Urinary bladder (tissue), 4 donors: ENCODE measurements around the gene EGF. TPM values are rescaled to one million over a fixed set of nuclear protein-coding genes. Genes with fewer than 3 reads are reported as not detected.
"Not testable (repeated sequence)": the region's sequence is repeated elsewhere in the genome, so short reads cannot be mapped to it uniquely, and the experiment has no call there.

Experiments used
- DNase-seq: peaks from one replicate; pipeline ENCODE4 v3.0.0-alpha.2; 2015; ENCODE audit errors: extremely low spot score
- H3K27ac ChIP-seq: one replicate; pipeline ENCODE4 v1.5.1; 2013; ENCODE audit warnings: low read depth, mild to moderate bottlenecking, moderate library complexity
- H3K36me3 ChIP-seq: one replicate; pipeline ENCODE4 v1.6.1; 2013; ENCODE audit warnings: mild to moderate bottlenecking, moderate library complexity; ENCODE audit not compliant: insufficient read depth
- H3K4me1 ChIP-seq: one replicate; pipeline ENCODE4 v1.6.1; 2013; ENCODE audit warnings: mild to moderate bottlenecking, moderate library complexity; ENCODE audit not compliant: insufficient read depth
- H3K4me3 ChIP-seq: one replicate; pipeline ENCODE4 v1.5.1; 2013; ENCODE audit warnings: low read depth, low read length
- WGBS: extraction: QIAGEN DNeasy Blood & Tissue Kit; methylation state at CpG from one replicate; pipeline ENCODE4 v1.1.7; 2013; 5-methylcytosine and 5-hydroxymethylcytosine counted together
- polyA plus RNA-seq: library from polyadenylated mRNA; stranded (reverse); fragments of 200-250 nt; gene quantifications from one replicate; pipeline ENCODE4 v1.2.3, GENCODE V29; 2013
- total RNA-seq: library from RNA; depleted of rRNA; stranded (reverse); fragments of >200 nt; gene quantifications from one replicate; pipeline ENCODE4 v1.2.3, GENCODE V29; 2014
- donor health status: healthy with polysubstance abuse.
- donor health status: healthy.

Gene EGF
- 3.0 TPM for total RNA-seq
- polyA plus RNA-seq: 1.6 TPM

DNA sequence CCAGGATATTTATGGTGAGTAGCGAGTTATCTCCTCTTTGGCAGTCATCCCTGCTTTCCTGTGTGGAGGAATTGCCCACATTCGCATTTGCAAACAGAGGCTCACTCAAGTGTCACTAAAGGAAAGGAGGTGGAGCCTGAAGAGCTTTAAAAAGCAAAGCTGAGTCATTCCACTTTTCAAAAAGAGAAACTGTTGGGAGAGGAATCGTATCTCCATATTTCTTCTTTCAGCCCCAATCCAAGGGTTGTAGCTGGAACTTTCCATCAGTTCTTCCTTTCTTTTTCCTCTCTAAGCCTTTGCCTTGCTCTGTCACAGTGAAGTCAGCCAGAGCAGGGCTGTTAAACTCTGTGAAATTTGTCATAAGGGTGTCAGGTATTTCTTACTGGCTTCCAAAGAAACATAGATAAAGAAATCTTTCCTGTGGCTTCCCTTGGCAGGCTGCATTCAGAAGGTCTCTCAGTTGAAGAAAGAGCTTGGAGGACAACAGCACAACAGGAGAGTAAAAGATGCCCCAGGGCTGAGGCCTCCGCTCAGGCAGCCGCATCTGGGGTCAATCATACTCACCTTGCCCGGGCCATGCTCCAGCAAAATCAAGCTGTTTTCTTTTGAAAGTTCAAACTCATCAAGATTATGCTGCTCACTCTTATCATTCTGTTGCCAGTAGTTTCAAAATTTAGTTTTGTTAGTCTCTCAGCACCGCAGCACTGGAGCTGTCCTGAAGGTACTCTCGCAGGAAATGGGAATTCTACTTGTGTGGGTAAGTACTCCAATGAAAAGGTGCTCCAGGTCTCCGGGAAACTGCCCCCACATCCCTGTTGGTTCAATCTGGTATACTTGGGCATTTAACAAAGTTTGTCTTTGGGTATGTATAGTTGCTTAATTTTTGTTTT is at the start of gene EGF:
EGF (plus strand) TSS at position 178 of the 890 bp plus-strand sequence; CDS start at position 631, 453 bp downstream.
- no peak for DNase-seq
- no peak within 1 kb of the TSS for H3K4me3 ChIP-seq
- no peaks in the 10 kb centered on the region for H3K4me1 ChIP-seq
- 35% methylated on average over 9 of the region's 9 CpGs for WGBS
- H3K36me3 ChIP-seq: no peaks in the 10 kb centered on the region
- H3K27ac ChIP-seq: no peak within 1 kb of the TSS

DNA sequence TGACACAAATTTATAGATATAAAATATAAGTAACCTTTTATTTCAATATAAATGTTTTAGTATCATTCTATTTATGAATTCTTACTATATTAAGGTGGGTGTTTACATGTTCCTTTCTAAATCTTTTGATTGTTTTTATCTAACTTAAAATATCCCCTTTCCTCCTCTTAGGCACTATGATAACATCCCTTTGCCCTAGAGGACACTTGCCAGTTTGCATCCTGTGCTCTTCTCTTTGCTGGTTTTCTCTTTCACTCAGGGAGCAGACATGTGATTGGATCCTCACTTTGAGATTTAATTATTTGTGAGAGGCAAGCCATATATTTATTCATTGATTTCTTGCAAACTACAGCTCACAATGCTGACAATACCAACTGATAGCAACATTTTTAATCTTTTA is 48.5 kb upstream of the EGF start:
- no peak for DNase-seq
- no peaks in the 10 kb centered on the region for H3K4me1 ChIP-seq

DNA sequence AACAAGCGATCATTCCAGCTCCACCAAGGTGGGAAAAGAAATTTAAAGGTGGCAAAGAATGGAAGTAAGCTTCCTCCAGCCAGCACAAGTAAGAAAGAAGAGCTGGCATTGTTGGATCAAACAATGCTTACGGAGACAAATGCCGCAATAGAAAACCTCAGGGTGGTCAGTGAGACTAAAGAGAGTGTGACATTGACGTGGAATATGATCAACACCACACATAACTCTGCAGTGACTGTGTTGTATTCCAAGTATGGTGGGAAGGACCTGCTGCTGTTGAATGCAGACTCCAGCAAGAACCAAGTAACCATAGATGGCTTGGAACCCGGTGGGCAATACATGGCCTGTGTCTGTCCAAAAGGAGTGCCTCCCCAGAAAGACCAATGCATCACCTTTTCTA is 42.6 kb upstream of the EGF start:
- H3K4me1 ChIP-seq: no peaks in the 10 kb centered on the region
- no peak overlapping the region for H3K4me3 ChIP-seq
- no peaks in the 10 kb centered on the region for H3K36me3 ChIP-seq
- no peak overlapping the region for H3K27ac ChIP-seq
- WGBS: 96% methylated on average over 5 of the region's 5 CpGs
- no peak for DNase-seq

More for the DNA sequence above, 48.5 kb upstream of the EGF start:
- no peaks in the 10 kb centered on the region for H3K36me3 ChIP-seq
- no peak overlapping the region for H3K4me3 ChIP-seq
- H3K27ac ChIP-seq: no peak overlapping the region

DNA sequence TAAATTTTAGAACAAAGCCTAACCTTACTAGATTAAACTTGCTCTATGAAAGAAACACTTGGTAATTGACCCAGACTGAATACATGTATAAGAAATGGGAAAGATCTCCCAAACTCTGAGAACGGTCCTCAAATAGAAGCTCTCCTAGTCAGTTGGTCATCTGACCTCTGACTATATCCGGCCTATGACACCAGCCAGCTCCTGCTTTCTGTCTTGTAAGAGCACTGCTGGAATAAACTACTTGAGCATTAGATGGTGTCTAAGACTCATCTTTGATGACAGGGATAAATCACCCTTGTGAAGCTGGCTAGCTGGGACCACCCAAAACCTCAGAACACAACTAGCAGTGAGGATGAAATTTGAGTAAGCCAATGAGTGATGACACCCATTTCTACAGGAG is 40.6 kb upstream of the EGF start:
- Histone ChIP-seq H3K27ac (no peak overlapping the region), H3K36me3 (no peaks in the 10 kb centered on the region), H3K4me1 (no peaks in the 10 kb centered on the region), H3K4me3 (no peak overlapping the region)
- WGBS: 92% methylated on average over 2 of the region's 2 CpGs
- no peak for DNase-seq

DNA sequence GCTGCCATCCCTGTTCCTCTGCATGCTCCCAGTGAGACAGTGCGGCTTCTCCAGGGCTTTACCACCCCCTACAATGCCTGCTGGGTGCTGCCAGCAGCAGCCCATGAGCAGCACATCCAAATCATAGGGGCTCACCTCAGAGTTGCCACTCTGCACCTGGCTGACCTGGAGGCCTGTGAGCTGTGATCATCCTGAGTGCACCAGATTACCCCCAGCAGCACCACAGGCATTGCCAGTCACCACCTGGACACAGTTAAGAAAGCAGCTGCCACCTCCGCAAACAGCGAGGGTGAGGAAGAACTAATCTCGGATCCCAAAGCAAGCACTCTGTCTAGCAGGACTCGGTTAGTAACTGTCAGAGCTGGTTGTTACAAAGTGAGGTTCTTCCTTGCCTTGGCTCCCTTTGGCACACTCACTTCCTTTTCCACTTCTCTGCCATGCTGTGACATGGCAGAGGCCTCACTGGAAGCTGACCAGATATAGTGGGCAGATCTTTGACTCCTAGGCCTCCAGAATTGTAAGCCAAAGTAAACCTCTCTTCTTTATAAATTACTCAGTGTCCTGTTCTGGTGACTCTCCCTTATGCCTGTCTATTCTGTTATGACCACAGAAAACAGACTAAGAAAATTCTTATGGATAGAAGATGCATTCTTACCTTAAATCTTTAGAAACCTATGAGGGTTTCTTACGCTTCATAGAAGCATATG is 39.6 kb upstream of the EGF start:
- no peak for DNase-seq
- 98% methylated on average over 6 of the region's 6 CpGs for WGBS
- Histone ChIP-seq H3K36me3 (no peaks in the 10 kb centered on the region), H3K27ac (no peak overlapping the region), H3K4me1 (no peaks in the 10 kb centered on the region), H3K4me3 (no peak overlapping the region)

DNA sequence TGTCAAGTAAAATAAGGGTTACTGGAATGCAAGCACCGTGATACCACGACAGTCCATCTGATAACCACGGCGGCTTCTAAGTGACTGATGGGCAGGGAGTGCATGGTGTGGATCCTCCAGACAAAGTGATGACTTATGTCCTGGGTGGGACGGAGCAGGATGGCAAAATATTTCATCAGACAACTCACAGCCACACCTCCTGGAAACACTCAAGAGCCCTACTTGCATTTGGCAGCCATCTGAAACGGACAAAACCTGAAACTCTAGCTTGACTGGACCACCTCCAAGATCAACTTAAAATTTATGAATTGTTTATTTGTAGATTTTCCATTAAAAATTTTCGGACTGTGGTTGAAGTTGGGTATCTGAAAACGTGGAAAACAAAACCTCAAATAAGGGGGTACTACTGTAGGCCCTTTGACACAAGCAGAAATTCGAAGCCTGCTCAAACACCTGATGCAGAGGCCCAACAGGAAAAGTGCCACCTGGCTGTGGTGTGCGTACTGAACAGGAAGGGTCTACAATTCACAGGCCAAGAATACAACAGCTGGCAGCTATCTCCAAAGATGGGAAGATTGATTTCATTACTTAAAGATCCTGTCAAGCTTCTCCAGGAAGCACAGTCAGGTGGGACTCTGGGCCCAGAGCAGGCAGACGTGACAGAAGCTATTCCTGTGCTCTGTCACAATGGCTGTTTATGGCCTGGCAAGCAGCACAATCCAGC is 38.7 kb upstream of the EGF start:
- Histone ChIP-seq H3K4me1 (no peaks in the 10 kb centered on the region), H3K27ac (no peak overlapping the region), H3K36me3 (no peaks in the 10 kb centered on the region), H3K4me3 (no peak overlapping the region)
- DNase-seq: no peak
- 47% methylated on average over 11 of the region's 11 CpGs for WGBS

DNA sequence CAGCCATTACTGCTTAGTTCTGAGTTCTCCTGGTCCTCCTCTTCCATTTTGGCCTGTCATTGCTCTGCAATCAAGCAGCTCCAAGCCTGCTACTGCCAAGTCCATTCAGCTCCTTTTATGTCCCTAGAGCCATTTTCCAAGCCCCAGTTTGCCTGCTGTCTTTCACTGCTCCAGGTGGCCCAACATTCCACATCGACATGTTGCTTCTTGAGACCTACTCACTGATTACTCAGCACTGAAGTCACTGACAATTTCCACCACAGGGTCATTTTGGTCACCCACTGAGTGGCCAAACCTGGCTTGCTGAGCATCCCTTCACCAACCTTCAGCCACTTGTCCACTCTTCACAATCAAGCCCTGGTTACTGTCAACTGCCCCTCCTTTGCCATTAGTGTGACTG is 37.6 kb upstream of the EGF start:
- H3K4me3 ChIP-seq: no peak overlapping the region
- H3K36me3 ChIP-seq: no peaks in the 10 kb centered on the region
- no peaks in the 10 kb centered on the region for H3K4me1 ChIP-seq
- DNase-seq: no peak
- H3K27ac ChIP-seq: no peak overlapping the region
- 93% methylated on average over 1 of the region's 1 CpG for WGBS

DNA sequence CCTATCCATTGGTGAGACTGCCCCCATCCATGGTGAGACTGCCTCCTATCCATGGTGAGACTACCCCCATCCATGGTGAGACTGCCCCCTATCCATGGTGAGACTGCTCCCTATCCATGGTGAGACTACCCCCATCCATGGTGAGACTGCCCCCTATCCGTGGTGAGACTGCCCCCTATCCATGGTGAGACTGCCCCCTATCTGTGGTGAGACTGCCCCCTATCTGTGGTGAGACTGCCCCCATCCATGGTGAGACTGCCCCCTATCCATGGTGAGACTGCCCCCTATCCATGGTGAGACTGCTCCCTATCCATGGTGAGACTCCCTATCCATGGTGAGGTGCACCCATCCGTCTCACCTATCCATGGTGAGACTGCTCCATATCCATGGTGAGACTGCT is 37.1 kb upstream of the EGF start:
- WGBS: 85% methylated on average over 2 of the region's 2 CpGs
- H3K4me1 ChIP-seq, H3K36me3 ChIP-seq, H3K27ac ChIP-seq, H3K4me3 ChIP-seq, DNase-seq: not testable (repeated sequence)

DNA sequence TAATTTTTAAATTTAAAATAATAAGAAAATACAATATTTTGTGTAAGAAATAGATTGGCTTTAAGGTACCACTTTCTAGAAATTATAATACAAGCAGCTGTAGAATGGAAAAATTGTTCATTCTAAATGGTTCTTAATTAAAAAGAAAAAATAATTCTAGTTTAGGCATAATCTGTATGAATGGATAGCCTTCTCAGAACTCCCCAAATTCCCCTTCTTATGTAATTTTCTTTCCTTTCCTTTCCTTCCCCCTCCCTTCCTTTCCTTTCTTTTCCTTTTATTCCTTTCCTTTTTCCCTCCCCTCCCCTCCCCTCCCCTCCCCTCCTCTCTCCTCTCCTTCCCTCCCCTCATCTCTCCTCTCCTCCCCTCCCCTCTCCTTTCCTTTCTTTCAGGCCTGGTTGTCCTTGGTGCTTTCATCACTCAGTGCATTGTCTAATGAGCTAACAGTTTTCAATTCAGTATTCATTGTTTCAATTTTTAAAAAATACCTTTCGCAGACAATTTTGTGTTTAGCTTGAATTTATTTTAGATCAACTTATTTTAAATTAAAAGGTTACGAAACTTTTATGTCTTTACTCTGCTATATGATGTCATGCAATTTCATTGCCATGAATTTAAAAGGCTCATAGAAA is 35.9 kb upstream of the EGF start:
- WGBS: 92% methylated on average over 2 of the region's 2 CpGs
- Histone ChIP-seq H3K4me1 (no peaks in the 10 kb centered on the region), H3K27ac (no peak overlapping the region)

DNA sequence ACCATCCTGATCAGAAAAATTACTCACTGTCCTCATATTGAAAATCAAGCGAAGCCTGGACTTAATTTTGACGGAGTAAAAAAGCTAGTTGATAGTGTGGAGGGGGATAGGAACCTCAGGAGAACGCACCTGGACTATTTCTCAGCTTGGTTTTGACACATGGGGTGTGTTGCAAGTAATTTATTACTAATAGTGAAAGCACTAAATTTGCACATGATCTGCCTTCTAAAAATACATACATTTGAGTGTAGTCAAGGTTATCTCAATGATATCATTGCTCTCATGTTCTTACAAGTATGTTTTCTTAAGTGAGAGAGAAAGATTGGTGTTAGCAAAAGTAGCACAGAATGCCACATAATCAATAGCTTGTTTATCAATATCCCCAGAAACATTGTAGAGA is 35.3 kb upstream of the EGF start:
- H3K27ac ChIP-seq: no peak overlapping the region

More for the DNA sequence above, 35.9 kb upstream of the EGF start:
- no peaks in the 10 kb centered on the region for H3K36me3 ChIP-seq
- H3K4me3 ChIP-seq: no peak overlapping the region
- DNase-seq: no peak

DNA sequence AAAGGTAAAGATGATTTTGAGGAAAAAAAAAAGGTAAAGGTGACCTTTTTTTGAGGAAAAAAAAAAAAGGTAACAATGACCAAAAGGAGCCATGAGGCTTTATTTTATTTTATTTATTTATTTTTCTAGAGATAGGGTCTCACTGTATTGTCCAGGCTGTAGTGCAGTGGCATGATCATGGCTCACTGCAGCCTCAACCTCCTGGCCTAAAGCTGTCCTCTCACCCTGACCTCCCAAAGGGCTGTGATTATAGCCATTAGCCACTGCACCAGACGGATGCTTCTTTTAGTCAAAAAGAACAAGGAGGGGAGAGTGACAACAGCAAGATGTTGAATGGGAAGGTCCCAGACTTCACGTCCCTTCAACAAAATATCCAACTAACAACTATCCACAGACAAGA is 34.3 kb upstream of the EGF start:
- DNase-seq: no peak
- Histone ChIP-seq H3K36me3 (no peaks in the 10 kb centered on the region), H3K27ac (no peak overlapping the region), H3K4me3 (no peak overlapping the region), H3K4me1 (no peaks in the 10 kb centered on the region)
- 68% methylated on average over 2 of the region's 2 CpGs for WGBS

More for the DNA sequence above, 35.3 kb upstream of the EGF start:
- Histone ChIP-seq H3K4me3 (no peak overlapping the region), H3K4me1 (no peaks in the 10 kb centered on the region), H3K36me3 (no peaks in the 10 kb centered on the region)
- no peak for DNase-seq
- 68% methylated on average over 3 of the region's 3 CpGs for WGBS

DNA sequence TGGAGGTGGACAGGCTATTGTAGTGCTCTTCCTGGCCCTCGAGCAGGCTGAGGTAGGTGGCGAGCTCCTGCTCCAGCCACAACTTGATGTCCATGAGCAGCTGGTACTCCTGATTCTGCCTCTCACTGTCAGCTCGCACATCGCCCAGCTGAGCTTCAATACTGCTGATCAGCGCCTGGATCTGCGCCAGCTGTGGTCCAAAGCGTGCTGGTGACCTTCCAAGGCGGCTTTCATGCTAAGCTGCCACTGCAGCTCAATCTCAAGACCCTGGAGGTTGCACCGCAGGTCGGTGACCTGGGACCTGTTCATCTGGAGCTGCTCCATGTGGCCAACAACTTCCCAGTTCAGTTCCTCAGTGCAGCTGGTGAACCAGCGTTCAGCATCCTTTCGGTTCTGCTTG is 33.6 kb upstream of the EGF start:
- 73% methylated on average over 12 of the region's 12 CpGs for WGBS
- no peak for DNase-seq
- Histone ChIP-seq H3K27ac (no peak overlapping the region), H3K4me3 (no peak overlapping the region), H3K36me3 (no peaks in the 10 kb centered on the region), H3K4me1 (no peaks in the 10 kb centered on the region)

DNA sequence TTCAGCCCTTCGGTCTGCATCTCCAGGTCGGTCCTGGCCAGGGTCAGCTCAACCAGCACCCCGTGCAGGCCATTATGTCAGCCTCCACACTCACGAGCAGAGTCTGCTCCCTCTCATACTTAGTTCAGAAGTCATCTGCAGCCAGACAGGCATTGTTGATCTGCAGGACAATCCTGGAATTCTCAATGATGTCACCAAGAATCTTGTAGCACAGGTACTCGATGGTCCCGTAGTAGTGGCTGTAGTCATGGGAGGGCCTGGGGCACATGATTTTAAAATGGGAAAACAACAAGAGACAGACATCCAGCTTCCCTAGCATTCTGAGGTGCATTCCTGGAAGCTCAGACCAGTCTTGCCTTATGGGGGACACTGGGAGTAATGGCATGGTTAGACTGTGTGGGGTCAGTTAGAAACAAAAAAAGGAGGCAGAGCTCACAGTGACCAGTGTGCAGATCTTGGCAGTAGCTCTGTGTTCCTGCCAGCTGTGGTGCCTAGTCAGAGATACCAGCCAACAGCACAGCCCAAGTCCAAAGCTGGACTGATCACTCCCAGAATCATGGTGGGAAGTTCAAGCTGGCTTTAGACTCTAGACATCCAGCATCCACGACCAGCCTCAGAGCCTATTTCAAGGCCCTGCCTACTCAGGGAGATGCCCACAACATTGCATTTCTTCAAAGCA is 32.9 kb upstream of the EGF start:
- 90% methylated on average over 7 of the region's 7 CpGs for WGBS
- H3K36me3 ChIP-seq: no peaks in the 10 kb centered on the region
- no peak overlapping the region for H3K4me3 ChIP-seq
- no peaks in the 10 kb centered on the region for H3K4me1 ChIP-seq
- DNase-seq: no peak
- H3K27ac ChIP-seq: no peak overlapping the region
